Left lobe of liver (tissue), 2 donors: ENCODE results near the gene SFMBT2. TPM values are rescaled to one million over a fixed set of nuclear protein-coding genes. Genes with fewer than 3 reads are reported as not detected.
"Not testable (repeated sequence)": the region's sequence is repeated elsewhere in the genome, so short reads cannot be mapped to it uniquely, and the experiment has no call there.

Source experiments
- ATAC-seq: fragments of 200-7000 bp; cut with Tn5 transposase; one replicate; pipeline ENCODE4 v1.9.1; 2020; ENCODE audit warnings: mild to moderate bottlenecking, moderate library complexity
- DNase-seq: peaks from one replicate; pipeline ENCODE4 v3.0.0-alpha.2; 2020; ENCODE audit warnings: low spot score
- total RNA-seq: library from RNA; stranded (reverse); gene quantifications from one replicate; pipeline ENCODE4 v1.2.1, GENCODE V29; 2021
- donor health status: DM: no; HTN: no; CAD: no; lungs with moderate emphysema.
- donor health status: DM: no; HTN: yes; CAD: no.

Gene SFMBT2
- total RNA-seq, 1 donor from 2014 or later = 1.1 TPM

- ATAC-seq (no peak), DNase-seq (no peak)
These were observed 108.4 kb downstream of the SFMBT2 start for GRCh38 chr10:7302392-7302906.

GRCh38 chr10:7301006-7301778, 109.6 kb downstream of the SFMBT2 start:
- no peak for ATAC-seq
- no peak for DNase-seq

GRCh38 chr10:7300384-7300971, 110.4 kb downstream of the SFMBT2 start:
- ATAC-seq = no peak
- DNase-seq = no peak

- not testable (repeated sequence) for DNase-seq
These were observed 111.1 kb downstream of the SFMBT2 start for GRCh38 chr10:7299601-7300325.

GRCh38 chr10:7298495-7298894, 112.3 kb downstream of the SFMBT2 start:
- no peak for ATAC-seq
- DNase-seq = no peak

More at GRCh38 chr10:7299601-7300325, 111.1 kb downstream of the SFMBT2 start:
- not testable (repeated sequence) for ATAC-seq

- no peak for ATAC-seq
- DNase-seq = no peak
These were observed 113.7 kb downstream of the SFMBT2 start for GRCh38 chr10:7297094-7297493.

GRCh38 chr10:7296648-7297047, 114.2 kb downstream of the SFMBT2 start:
- ATAC-seq (no peak), DNase-seq (no peak)

- DNase-seq = no peak
- no peak for ATAC-seq
These were observed 114.8 kb downstream of the SFMBT2 start for GRCh38 chr10:7296076-7296475.

- ATAC-seq = no peak
- DNase-seq = no peak
These were observed 117.4 kb downstream of the SFMBT2 start for GRCh38 chr10:7293378-7293920.

- DNase-seq = no peak
- ATAC-seq = no peak
These were observed 119.2 kb downstream of the SFMBT2 start for GRCh38 chr10:7291487-7292270.

- DNase-seq (no peak), ATAC-seq (no peak)
These were observed 122.7 kb downstream of the SFMBT2 start for GRCh38 chr10:7288060-7288690.

- ATAC-seq (no peak), DNase-seq (no peak)
These were observed 123.5 kb downstream of the SFMBT2 start for GRCh38 chr10:7287377-7287776.

GRCh38 chr10:7285522-7286322, 125.1 kb downstream of the SFMBT2 start:
- DNase-seq (no peak), ATAC-seq (no peak)

- DNase-seq (no peak), ATAC-seq (no peak)
These were observed 127.6 kb downstream of the SFMBT2 start for GRCh38 chr10:7283246-7283645.

GRCh38 chr10:7282457-7282856, 128.4 kb downstream of the SFMBT2 start:
- no peak for ATAC-seq
- no peak for DNase-seq

GRCh38 chr10:7281429-7281828, 129.4 kb downstream of the SFMBT2 start:
- DNase-seq = no peak
- no peak for ATAC-seq

- DNase-seq (no peak), ATAC-seq (no peak)
These were observed 131.5 kb downstream of the SFMBT2 start for GRCh38 chr10:7279303-7279702.

GRCh38 chr10:7277867-7278266, 133.0 kb downstream of the SFMBT2 start:
- ATAC-seq (no peak), DNase-seq (no peak)

- ATAC-seq (no peak), DNase-seq (no peak)
These were observed 133.4 kb downstream of the SFMBT2 start for GRCh38 chr10:7277432-7277831.
